ENCODE measurements around the gene HSD11B2.

The HSD11B2 gene

GRCh38 chr16:67470359-67470758, 39.4 kb downstream of the HSD11B2 start:
- no peak for DNase-seq (ENCODE audit: low read depth in 2 of 2, low spot score in 1 of 2)

DNA sequence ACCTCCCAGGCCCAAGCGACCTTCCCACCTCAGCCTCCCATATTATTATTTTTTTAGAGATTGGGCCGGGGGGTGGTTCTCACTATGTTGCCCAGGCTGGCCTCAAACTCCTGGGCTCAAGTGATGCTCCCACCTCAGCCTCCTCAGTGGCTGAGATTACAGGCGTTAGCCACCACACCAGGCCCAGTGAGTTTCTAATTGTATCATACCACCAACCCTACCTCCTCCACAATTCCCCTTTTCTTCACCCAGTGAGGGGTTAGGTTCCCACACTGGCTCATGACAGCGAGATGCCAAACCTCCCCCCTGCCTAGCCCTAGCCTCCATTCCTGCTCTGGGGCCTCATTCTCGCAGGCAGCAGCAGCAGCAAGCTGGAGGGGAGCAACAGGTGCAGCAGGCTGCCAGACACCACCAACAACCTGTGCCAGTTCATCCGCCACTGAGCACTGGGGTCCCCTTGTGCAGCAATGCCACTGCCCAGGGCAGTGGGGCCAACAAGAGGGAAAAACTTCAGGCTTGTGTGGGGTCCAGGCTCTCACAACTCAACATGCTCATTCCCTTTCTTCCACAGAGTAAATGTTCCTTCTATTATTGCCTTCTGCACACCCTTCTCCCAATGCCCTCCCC, 41.0 kb downstream of the HSD11B2 start:
- DNase-seq (ENCODE audit: low read depth in 2 of 2, low spot score in 1 of 2): no peak

DNA sequence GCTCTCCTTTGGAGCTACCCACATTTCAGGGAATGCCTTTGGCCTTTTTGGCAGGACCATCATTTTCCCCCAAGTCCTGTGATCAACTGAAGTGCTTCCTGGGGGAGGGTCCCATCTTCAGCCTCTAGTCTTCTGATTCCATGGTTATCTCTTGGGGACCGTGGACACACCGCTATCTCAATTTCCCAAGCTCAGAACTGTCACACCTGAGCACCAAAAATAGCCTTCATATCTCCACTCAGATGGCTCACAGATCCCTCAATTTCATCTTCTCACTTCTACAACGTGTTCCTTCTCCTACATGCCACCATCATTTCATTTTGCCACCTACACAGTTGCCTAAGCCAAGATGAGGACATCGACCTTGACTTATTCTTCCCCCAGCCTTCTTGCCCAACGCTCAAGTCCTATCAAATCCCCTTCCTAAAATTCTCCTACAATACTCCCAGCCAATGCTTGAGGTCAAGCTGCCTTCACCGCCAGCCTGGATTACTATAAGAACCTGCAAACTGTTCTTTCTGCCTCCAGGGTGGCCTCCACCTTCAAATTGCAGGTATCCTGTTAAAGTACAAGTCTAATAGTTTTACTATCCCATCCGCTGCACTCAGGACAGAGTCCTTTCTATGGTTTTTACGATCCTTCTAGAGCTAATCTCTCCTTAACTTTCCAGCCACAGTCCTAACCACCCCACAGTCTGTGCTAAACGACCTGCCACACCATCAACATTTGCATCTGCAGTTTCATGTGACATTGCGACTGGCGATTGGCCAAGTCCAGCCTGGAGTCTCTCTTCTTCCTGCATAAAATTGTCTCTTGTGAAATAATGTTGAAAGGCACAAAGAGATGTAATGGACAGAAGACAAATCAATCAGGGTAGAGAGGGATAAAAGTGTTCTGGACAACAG, 43.9 kb downstream of the HSD11B2 start:
- no peak for DNase-seq (ENCODE audit: low read depth in 2 of 2, low spot score in 1 of 2)

DNA sequence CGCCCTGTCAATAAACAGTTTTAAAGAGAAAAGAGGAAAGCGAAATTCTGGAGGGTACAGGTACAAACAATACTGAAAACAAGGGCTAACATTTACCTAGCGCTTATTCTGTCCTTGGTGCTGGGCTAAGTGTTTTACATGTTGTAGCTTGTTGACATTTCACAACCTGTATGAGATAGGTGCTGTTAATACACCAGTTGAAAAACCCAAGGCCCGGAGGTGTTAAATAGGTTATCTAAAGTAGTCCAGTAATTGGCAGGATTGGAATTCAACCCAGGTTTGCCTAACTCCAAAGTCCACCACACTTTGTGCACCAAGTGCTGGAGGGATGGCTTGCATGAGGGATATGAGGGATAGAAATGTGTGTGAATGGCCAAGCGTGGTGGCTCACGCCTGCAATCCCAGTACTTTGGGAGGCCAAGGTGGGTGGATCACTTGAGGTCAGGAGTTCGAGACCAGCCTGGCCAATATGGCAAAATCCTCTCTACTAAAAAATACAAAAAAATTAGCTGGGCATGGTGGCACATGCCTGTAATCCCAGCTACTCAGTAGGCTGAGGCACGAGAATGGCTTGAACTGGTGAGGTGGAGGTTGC, 47.1 kb downstream of the HSD11B2 start:
- no peak for DNase-seq (ENCODE audit: low read depth in 2 of 2, low spot score in 1 of 2)

DNA sequence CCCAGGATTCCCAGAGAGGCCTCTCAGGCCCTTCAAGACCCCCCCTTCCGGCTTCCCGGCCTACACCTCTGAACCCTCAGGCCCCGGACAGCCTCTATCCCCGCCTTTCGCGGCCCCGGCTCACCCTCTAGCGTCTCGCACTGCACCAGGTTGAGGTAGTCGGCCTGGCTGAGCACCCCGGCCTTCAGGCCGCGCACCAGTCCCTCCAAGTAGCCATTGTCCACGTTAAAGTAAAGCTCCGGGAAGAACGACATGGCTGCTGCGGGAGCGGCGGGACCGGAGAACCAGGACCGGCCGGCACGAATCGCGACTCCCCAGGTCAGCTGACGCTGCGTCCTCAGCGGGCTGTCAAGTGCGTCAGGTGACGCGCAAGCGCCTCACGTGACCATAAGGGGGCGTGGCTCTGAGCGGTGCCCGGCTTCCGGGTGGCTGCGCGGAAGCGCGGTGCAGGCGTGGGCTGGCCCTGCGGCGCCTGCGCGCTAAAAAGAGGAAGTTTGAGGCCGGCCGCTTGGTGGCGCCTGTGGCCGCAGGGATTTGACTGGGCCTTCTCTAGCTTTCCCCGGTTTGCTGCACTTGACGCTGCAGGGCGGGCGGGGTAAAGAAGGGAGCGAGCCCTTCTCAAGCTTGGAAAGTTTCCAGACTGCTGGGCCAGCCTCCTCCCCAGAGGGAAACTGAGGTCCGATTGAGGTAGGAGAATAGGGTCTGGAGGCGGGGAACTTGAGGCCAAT, 50.1 kb downstream of the HSD11B2 start, which contains the start of gene ATP6V0D1:
Gene ATP6V0D1 (minus strand): TSS at position 325 of the 728 bp plus-strand sequence. CDS start 71 bp downstream, at position 254.
- peak; percentile 98 for DNase-seq (ENCODE audit: low read depth in 2 of 2, low spot score in 1 of 2)

DNA sequence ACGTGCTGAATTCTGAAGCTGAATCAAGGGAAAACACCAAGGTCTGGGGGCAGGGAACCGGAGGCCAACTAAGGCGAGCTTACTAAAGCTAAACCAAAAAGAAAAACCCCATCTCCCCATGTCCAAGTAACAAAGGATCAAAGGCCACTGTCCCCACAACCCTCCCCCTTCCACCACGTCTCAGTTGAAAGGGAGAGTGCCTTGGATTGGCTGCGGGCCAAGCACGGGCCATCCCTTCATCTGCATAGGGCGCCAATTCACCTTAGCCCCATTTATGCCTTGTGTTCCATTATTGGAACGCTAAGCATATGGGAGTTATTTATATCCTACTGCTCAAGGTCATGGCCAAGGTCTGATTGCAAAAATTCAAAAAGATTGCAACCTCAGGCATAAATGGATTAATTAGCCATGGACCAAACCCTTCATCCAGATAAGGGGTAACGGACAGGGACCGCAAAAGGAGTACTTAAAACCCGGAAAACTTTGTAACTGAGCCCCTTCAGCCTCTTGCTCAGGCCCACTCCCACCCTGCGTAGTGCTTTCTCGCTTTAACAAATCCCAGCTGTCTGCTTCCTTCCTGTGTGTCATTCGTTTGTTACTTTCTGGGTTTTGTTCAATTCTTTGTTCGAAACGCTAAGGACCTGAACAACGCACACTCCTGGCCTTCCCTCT, 50.8 kb downstream of the HSD11B2 start:
- no peak for DNase-seq (ENCODE audit: low read depth in 2 of 2, low spot score in 1 of 2)

- no peak for DNase-seq (ENCODE audit: low read depth in 2 of 2, low spot score in 1 of 2)
These were observed 51.5 kb downstream of the HSD11B2 start for GRCh38 chr16:67482233-67482924.

- DNase-seq (ENCODE audit: low read depth in 2 of 2, low spot score in 1 of 2): no peak
These were observed 52.2 kb downstream of the HSD11B2 start, which contains the start of gene AGRP for GRCh38 chr16:67483150-67483549. AGRP (minus strand) TSS chr16:67483547; CDS start chr16:67483398, 149 bp downstream.

DNA sequence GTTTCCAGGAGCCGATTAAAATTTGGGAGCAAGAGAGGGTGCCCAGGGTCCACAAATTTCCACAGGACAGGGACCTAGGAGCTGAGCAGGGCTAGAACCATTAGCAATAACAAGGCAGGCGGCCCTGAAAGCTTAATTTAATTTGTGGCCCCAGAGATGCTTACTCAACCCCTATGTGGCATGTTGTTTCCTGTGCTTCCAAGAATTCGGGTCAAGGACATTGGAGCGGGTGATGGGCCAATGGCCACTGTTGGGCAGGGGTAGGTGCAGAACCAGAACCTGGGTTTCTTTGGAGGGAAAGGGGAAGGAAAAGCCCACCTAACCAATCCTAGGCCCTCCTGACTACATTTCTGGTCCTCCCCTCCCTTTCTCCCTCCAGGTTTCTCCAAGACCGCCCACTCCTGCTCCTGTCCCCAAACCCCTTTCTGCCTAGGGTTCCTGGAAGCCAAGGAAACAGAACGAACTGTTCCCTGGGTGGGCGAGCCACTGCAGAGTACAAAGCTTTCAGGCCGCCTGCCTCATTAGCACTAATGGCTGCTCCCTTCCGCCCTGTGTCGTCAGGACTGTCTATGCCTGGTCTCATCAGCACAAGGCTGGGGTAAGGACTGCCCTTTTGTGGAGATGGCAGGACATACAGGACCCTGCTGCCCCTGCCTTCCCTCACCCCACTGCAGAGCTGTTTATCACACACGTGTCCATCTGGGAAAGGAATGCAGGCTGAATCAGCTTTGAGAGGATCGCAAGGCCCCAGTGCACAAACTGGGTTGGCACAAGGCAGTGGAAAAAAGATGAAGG, 53.0 kb downstream of the HSD11B2 start:
- DNase-seq (ENCODE audit: low read depth in 2 of 2, low spot score in 1 of 2): no peak

GRCh38 chr16:67486805-67487204, 55.9 kb downstream of the HSD11B2 start:
- no peak for DNase-seq (ENCODE audit: low read depth in 2 of 2, low spot score in 1 of 2)
